GM12892 (cell line): ENCODE data around the gene KIF19.

ENCODE experiments used
- POLR2A ChIP-seq: IDR thresholded peaks from 2 replicates; pipeline ENCODE4 v1.6.1; 2011; ENCODE audit warnings: low read depth, low read length, control low read depth
- POLR2AphosphoS5 ChIP-seq: IDR thresholded peaks from 2 replicates; pipeline ENCODE4 v1.6.1; 2011; ENCODE audit warnings: low read depth, low read length, control low read depth

GRCh38 chr17:74387365-74388218, 61.6 kb downstream of the KIF19 start:
- TF ChIP-seq POLR2A (no peak), POLR2AphosphoS5 (no peak)
